ENCODE results near the gene RNH1. TPM values are rescaled to one million over a fixed set of nuclear protein-coding genes. Genes with fewer than 3 reads are reported as not detected.
A peak's percentile ranks its signal among the peaks of the same experiment; 100 is the strongest.

Gene RNH1
- total RNA-seq, 1 donor from 2014 or later = 649 TPM

DNA sequence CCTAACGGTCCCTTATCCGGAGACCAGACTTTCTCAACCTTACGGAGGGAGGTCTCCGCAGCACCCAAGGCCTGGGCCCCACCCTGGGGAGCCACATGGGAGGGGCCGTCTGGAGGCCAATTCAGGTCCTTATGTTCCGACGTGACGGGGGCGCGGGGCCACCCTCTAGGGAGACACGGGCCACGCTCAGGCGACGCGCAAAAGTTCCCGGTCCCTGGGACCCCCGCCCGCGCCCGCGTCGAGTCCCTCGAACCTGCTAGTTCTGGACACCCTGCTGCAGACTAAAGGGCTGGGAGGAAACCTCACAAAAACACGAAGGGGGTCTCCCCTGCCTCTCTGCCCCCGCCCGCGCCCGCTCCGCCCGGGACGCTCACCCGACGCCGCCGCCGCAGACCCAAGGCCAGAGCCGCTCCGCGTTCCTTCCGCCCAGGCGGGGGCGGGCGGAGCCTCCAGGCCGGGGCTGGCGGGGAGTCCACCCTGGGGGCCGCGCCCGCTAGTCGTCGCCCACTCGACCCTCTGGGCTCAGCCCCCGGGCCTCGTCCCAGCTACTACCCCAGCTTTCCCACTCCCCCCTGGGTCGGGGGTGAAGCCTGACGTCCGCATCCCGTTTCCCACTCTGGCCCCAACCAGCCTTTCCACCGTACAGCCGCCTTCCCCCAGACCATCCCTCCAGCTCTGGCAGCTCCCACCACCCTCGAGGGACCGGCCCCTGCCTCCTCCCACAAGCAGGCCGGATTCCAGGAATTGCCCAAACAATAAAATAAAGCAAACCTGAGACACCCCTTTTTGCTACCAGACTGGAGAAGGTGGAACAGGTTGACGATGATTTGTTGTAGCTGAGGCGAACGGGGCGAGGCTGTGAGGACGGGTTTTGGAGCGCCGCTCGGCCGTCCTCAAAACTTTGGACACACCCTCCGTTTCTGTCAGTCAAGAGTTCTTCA, 2.7 kb downstream of the RNH1 start:
- Histone ChIP-seq H3K4me3 (peak overlapping the region; percentile 66 to 83), H3K36me3 (peaks cover 26 to 32% of the 10 kb centered on the region in 2 donors), H3K9me3 (no peaks in the 10 kb centered on the region), H3K27ac (peak overlapping the region; percentile 99 to 100), H3K4me1 (peaks cover 15 to 37% of the 10 kb centered on the region in 2 donors), H3K27me3 (no peaks in the 10 kb centered on the region)
- intact Hi-C loops (cut with DNase I) = no loop called here
- TF ChIP-seq, protein P1, sequence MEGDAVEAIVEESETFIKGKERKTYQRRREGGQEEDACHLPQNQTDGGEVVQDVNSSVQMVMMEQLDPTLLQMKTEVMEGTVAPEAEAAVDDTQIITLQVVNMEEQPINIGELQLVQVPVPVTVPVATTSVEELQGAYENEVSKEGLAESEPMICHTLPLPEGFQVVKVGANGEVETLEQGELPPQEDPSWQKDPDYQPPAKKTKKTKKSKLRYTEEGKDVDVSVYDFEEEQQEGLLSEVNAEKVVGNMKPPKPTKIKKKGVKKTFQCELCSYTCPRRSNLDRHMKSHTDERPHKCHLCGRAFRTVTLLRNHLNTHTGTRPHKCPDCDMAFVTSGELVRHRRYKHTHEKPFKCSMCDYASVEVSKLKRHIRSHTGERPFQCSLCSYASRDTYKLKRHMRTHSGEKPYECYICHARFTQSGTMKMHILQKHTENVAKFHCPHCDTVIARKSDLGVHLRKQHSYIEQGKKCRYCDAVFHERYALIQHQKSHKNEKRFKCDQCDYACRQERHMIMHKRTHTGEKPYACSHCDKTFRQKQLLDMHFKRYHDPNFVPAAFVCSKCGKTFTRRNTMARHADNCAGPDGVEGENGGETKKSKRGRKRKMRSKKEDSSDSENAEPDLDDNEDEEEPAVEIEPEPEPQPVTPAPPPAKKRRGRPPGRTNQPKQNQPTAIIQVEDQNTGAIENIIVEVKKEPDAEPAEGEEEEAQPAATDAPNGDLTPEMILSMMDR (IDR thresholded peaks at IDR 0.05) = no peak
- peak in 1 of 2 donors; percentile 74 for DNase-seq (ENCODE audit: low spot score in 2 of 2)

DNA sequence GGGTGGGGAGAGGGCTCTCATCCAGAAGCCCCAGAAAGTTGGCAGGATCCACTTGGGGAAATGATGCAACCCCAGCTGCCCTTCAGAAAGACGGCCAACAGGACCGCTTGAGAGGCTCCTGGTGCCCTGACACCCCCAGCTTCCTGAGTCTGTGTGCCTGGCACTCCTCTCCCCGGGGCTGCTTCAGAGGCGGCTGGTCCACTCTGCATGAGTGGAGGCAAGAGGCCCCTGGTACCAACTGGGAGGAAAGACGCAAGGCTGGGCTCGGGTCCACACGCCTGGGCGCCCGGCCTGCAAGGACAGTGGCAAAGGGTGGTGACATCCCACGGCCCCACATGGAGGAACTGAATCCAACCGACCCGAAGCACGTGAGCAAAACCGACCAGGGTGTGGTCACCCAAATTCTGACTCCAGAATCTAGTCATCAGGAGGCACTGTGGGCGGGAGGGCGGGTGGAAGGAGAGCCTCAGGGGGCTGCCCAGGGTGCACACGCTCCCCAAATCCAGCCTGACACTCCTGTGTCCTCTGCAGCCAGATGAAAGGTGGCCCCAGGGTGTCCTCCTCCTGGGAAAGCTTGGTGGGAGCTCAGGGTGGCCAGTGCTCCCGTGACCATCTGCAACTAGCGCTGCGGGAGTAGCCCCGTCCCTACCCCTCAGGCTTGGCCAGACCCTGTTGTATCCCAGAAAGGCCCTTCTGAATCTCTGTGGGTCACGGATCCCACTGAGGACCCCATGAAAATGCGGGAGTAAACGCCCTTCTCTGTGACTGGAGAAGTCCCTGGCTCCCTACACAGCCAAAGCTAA, 3.7 kb downstream of the RNH1 start:
- no peaks in the 10 kb centered on the region for H3K27me3 ChIP-seq
- peaks cover 15 to 37% of the 10 kb centered on the region in 2 donors for H3K4me1 ChIP-seq
- intact Hi-C loops (cut with DNase I) = no loop called here

DNA sequence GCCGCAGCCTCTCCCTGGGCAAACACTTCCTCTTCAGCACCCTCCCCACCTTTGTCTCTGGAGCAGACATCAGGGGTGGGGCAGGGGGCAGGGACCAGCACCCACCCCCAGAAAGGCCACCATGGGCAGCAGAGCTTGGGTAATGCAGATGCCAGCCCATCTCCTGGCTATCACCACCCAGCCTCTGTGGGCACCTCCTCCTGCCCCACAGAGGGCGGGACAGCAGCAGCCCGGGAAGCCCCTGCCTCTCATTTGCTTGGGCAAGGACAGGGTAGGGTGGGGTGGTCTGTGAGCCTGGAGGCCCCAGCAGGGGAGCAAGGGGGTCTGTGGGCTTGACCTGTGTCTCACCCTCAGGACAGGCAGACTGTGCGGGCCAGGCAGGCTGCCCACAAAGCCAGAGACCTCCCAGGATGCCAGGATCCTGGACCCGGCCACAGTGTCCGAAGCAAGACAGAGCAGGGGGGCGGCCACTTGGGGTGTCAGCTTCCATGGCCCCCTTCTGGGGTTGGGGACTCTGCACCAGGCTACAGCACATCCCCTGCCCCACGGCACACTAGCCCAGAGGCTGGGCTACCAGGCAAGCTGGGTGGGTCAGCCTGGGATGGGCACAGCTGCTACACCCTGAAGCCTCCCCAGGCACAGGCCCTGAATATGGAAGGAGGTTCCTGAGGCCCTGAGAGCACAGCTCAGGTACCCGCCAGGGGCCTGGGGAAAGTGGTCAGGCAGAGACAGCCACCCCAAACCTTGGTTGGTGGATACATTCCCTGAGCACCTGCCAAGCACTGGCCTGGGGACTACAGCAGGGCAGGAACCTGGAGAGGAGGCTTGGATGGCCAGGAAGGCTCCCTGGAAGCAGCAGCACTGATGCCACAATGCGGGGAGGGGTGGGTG, 4.5 kb downstream of the RNH1 start:
- intact Hi-C loops (cut with DNase I) = no loop called here
- Histone ChIP-seq H3K4me1 (peaks cover 12 to 34% of the 10 kb centered on the region in 2 donors), H3K27me3 (no peaks in the 10 kb centered on the region), H3K27ac (peak overlapping the region; percentile 99 to 100), H3K9me3 (no peaks in the 10 kb centered on the region), H3K36me3 (peaks cover 44% of the 10 kb centered on the region in 2 donors), H3K4me3 (peak overlapping the region in 1 of 2 donors; percentile 83)
- peak in 1 of 2 donors; percentile 61 for DNase-seq (ENCODE audit: low spot score in 2 of 2)
- TF ChIP-seq, protein P1 (IDR thresholded peaks at IDR 0.05) = no peak

More for the DNA sequence above, 3.7 kb downstream of the RNH1 start:
- DNase-seq (ENCODE audit: low spot score in 2 of 2) = peak; percentile 41 to 82
- TF ChIP-seq, protein P1 (IDR thresholded peaks at IDR 0.05) = no peak
- Histone ChIP-seq H3K36me3 (peaks cover 35 to 36% of the 10 kb centered on the region in 2 donors), H3K4me3 (peak overlapping the region; percentile 66 to 83), H3K9me3 (no peaks in the 10 kb centered on the region), H3K27ac (peak overlapping the region; percentile 99 to 100)

DNA sequence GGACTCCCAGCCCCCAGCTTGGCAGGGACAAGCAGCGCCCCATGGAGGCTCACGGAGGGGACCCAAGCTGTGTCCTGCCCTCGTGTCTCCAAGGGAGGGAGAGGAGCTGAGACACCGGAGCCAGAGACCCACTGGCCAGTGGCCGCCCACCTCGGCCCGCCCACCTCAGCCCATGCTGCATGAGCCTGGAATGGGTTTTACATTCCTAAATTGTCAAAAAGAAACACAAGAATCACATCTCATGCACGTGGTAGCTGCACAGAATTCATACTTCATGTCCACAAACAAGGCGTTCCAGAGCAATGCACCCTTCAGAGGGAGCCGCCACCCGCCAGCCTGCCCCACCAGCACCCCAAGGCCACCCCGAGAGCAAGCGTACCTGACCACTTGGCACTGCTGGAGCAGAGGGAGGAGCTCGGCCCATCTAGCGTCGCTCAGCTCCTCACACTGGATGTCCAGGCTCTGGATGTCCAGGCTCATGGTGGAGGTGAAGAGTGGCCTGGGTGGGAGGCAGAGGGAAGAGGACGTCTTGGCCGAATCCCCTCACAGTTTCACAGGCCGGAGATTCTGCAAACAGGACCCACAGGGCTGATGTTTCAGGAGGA, 5.3 kb downstream of the RNH1 start:
- DNase-seq (ENCODE audit: low spot score in 2 of 2) = peak in 1 of 2 donors; percentile 62
- peak overlapping the region; percentile 99 to 100 for H3K27ac ChIP-seq
- intact Hi-C loops (cut with DNase I) = no loop called here
- no peaks in the 10 kb centered on the region for H3K9me3 ChIP-seq
- peaks cover 51 to 52% of the 10 kb centered on the region in 2 donors for H3K36me3 ChIP-seq
- TF ChIP-seq, protein P1 (IDR thresholded peaks at IDR 0.05) = no peak
- H3K4me3 ChIP-seq = no peak overlapping the region
- H3K4me1 ChIP-seq = peaks cover 10 to 34% of the 10 kb centered on the region in 2 donors
- H3K27me3 ChIP-seq = no peaks in the 10 kb centered on the region
